Cardiac fibroblast (primary cell): Measurements from ENCODE around the gene STX2.

Source experiments
- DNase-seq, 2 donors: peaks; one replicate each; pipeline versions ENCODE4 v3.0.0 to v3.0.0-alpha.2; 2010; ENCODE audit warnings: low read depth in 2 of 2
- H3K4me3 ChIP-seq, 2 donors: replicated peaks in 1 of 2; 1 replicate in 1 of 2; 2 replicates in 1 of 2; pipeline ENCODE4 v1.5.1; 2011; ENCODE audit warnings: low read depth in 2 of 2, low read length in 2 of 2, mild to moderate bottlenecking in 2 of 2, moderate library complexity in 1 of 2
- CTCF ChIP-seq: IDR thresholded peaks from one replicate; pipeline ENCODE4 v1.5.1; 2011; ENCODE audit warnings: low read depth, mild to moderate bottlenecking, low read length, inconsistent platforms

Gene STX2

DNA sequence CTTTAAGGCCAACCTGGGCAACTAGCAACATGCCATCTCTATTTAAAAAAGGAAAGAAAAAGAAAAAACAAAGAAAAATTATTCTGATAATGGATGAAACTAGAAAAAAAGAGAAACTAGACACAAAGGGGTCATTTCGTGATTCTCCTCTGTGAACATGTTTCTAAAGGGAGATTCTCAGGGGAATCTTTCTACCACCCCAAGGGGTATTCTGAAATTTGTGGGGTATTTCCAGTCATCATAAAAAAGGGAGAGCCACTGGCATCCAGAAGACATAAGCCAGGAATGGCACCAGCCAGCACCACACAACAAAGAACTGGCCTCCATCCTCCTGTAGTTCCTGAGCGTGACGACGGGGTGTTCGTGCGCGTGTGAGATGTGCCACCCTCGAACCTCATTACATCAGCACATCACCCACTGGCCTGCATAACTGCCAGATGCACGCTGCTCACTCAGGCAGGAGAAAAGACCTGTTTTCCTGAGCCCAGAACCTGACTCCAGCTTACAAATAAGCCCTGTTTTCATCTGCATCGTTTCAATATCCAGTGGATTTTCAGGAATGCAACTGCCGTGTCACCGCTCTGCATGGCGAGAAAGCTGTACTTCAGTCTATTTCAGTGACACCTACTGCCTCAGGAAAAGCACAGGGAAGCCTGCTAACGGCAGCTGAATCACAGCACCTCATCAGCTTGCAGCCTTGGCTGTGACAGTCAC lies 23.9 kb downstream of the STX2 start:
- no peak overlapping the region for H3K4me3 ChIP-seq
- TF ChIP-seq CTCF: no peak
- DNase-seq: no peak

- H3K4me3 ChIP-seq: no peak overlapping the region
- no peak for DNase-seq
- no peak for TF ChIP-seq CTCF
Observed at GRCh38 chr12:130813949-130814348, 25.1 kb downstream of the STX2 start.

GRCh38 chr12:130813436-130813835 lies 25.6 kb downstream of the STX2 start:
- no peak overlapping the region for H3K4me3 ChIP-seq

DNA sequence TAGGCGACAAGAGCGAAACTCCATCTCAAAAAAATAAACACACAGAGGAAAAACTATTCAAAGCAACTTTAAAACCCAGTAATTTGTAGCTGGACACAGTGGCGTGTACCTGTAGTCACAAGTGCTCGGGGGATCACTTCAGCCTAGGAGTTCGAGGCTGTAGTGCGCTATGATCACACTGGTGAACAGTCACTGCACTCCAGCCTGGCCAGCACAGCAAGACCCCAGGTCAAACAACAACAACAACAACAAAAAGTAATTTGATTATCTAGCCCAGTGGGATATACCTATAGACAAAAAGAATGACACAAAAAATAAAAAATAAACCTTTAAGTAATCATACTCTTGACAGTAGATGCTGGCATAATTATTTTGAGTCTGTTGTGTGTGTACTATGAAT lies 29.3 kb downstream of the STX2 start:
- no peak overlapping the region for H3K4me3 ChIP-seq
- TF ChIP-seq CTCF: no peak
- no peak for DNase-seq

More at GRCh38 chr12:130813436-130813835, 25.6 kb downstream of the STX2 start:
- DNase-seq: no peak
- TF ChIP-seq CTCF: no peak

DNA sequence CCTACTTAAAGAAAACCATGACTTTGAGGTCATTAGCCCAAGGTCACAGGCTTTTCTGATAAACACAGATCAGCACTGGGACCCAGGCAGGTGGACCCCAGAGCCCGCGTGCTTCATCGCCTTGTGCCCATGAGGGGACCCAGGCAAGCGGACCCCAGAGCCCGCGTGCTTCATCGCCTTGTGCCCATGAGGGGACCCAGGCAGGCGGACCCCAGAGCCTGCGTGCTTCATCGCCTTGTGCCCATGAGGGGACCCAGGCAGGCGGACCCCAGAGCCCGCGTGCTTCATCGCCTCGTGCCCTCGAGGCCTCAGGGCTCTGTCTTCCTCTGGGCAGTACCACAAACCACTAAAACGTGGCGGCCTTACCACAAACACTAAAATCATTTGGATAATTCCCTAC lies 31.7 kb downstream of the STX2 start:
- no peak overlapping the region for H3K4me3 ChIP-seq
- DNase-seq: no peak
- no peak for TF ChIP-seq CTCF

- no peak for DNase-seq
- no peak overlapping the region for H3K4me3 ChIP-seq
- TF ChIP-seq CTCF: no peak
Observed at GRCh38 chr12:130806574-130806973, 32.5 kb downstream of the STX2 start.

DNA sequence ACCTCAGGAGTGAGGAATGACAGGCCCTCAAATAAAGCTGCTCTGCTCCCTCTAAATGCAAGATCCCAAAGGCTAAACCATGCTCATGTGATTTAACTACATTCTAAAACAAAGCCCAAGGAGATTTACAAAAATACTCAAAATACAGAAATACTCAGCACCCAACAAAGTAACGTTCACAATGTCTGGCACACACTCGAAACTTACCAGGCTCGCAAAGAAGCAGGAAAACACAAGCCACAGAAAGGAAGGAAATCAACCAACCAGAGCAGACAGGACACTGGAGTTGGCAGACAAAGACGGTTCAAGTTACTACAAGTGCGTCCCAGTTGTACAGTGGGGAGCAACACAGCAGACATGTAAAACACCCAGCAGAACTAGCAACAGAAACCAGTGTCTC lies 33.4 kb downstream of the STX2 start:
- no peak for TF ChIP-seq CTCF
- no peak for DNase-seq
- no peak overlapping the region for H3K4me3 ChIP-seq
